Activated CD4-positive, alpha-beta T cell treated with anti-CD3 and anti-CD28 coated beads, Interleukin-2, amount 10 ng/mL, durations not matched to agents 7 days and 5 days (primary cell): Measurements from ENCODE around the gene MSI1. TPM values are rescaled to one million over a fixed set of nuclear protein-coding genes. Genes with fewer than 3 reads are reported as not detected.

Experiments used
- total RNA-seq, 2 experiments: library from RNA; stranded (reverse); gene quantifications; one replicate each; pipeline ENCODE4 v1.2.3, GENCODE V29; 2021

The MSI1 gene
- total RNA-seq, 2 experiments from 2014 or later, result not detected

Other genes starting within 250 kb of the MSI1 start
- 10 to 100 TPM; 90.2 to 95.5 TPM for gene GCN1, start 174.4 kb downstream of the MSI1 start, total RNA-seq
- 1,000 to 10,000 TPM; 1,972 to 2,164 TPM for gene RPLP0, start 168.1 kb downstream of the MSI1 start, total RNA-seq
- gene PXN, start 103.4 kb downstream of the MSI1 start, total RNA-seq, result 100 to 1,000 TPM; 201 to 236 TPM
- gene RNU4-2, start 77.3 kb downstream of the MSI1 start, total RNA-seq, result 1,000 to 10,000 TPM; 1,162 to 3,350 TPM
- gene RNU4-1, start 75.9 kb downstream of the MSI1 start, total RNA-seq, result 1,000 to 10,000 TPM in 1 of 2 experiments, 100 to 1,000 TPM in 1; 672 to 1,846 TPM
- gene SIRT4, start 66.8 kb downstream of the MSI1 start, total RNA-seq, result 1 to 10 TPM in 1 of 2 experiments, under 1 TPM in 1; 0.94 to 1.8 TPM
- not detected for gene PLA2G1B, start 41.4 kb downstream of the MSI1 start, total RNA-seq
- 100 to 1,000 TPM; 323 to 355 TPM for gene COX6A1, start 68.9 kb upstream of the MSI1 start, total RNA-seq
- 10 to 100 TPM; 26.7 to 31.6 TPM for gene TRIAP1, start 77.2 kb upstream of the MSI1 start, total RNA-seq
- gene GATC, start 77.3 kb upstream of the MSI1 start, total RNA-seq, result 10 to 100 TPM; 27.3 to 32.3 TPM
- 100 to 1,000 TPM; 145 to 159 TPM for gene SRSF9, start 100.6 kb upstream of the MSI1 start, total RNA-seq
- gene DYNLL1, start 126.9 kb upstream of the MSI1 start, total RNA-seq, result 100 to 1,000 TPM; 257 to 297 TPM
- 10 to 100 TPM; 25.5 to 27.9 TPM for gene COQ5, start 160.0 kb upstream of the MSI1 start, total RNA-seq
- 100 to 1,000 TPM; 191 to 219 TPM for gene RNF10, start 165.2 kb upstream of the MSI1 start, total RNA-seq
- gene POP5, start 212.2 kb upstream of the MSI1 start, total RNA-seq, result 10 to 100 TPM; 60.8 to 64.7 TPM